DMS79 (cell line): Measurements from ENCODE around the gene TBC1D9B.

Source experiments
- DNase-seq: peaks from one replicate; lab custom pipeline; 2025; lab: John Stamatoyannopoulos, UW

Gene TBC1D9B

GRCh38 chr5:179906795-179907555, 722 bp downstream of the TBC1D9B start:
- DNase-seq, result no peak

- no peak for DNase-seq
Observed at GRCh38 chr5:179906294-179906794, 1.4 kb downstream of the TBC1D9B start.

GRCh38 chr5:179905161-179905560, 2.5 kb downstream of the TBC1D9B start:
- DNase-seq, result no peak

GRCh38 chr5:179904463-179905160, 3.1 kb downstream of the TBC1D9B start:
- DNase-seq, result no peak

GRCh38 chr5:179902763-179903158, 4.9 kb downstream of the TBC1D9B start:
- no peak for DNase-seq

- DNase-seq, result no peak
Observed at GRCh38 chr5:179901915-179902762, 5.6 kb downstream of the TBC1D9B start.

- DNase-seq, result no peak
Observed at GRCh38 chr5:179901462-179901861, 6.2 kb downstream of the TBC1D9B start.

- DNase-seq, result no peak
Observed at GRCh38 chr5:179900711-179901110, 7.0 kb downstream of the TBC1D9B start.

GRCh38 chr5:179900206-179900605, 7.5 kb downstream of the TBC1D9B start:
- DNase-seq, result no peak

GRCh38 chr5:179895861-179896260, 11.8 kb downstream of the TBC1D9B start:
- DNase-seq, result no peak

GRCh38 chr5:179893958-179894895, 13.5 kb downstream of the TBC1D9B start:
- DNase-seq, result no peak

GRCh38 chr5:179893076-179893957, 14.4 kb downstream of the TBC1D9B start:
- DNase-seq, result no peak

GRCh38 chr5:179892255-179892654, 15.4 kb downstream of the TBC1D9B start:
- no peak for DNase-seq

- DNase-seq, result no peak
Observed at GRCh38 chr5:179890751-179891682, 16.7 kb downstream of the TBC1D9B start.

GRCh38 chr5:179889885-179890284, 17.8 kb downstream of the TBC1D9B start:
- no peak for DNase-seq

GRCh38 chr5:179887802-179888201, 19.9 kb downstream of the TBC1D9B start:
- no peak for DNase-seq

- DNase-seq, result no peak
Observed at GRCh38 chr5:179887095-179887494, 20.6 kb downstream of the TBC1D9B start.

GRCh38 chr5:179886190-179886911, 21.3 kb downstream of the TBC1D9B start:
- DNase-seq, result no peak
